K562 (cell line): Measurements from ENCODE around the gene NUDT22. TPM values are rescaled to one million over a fixed set of nuclear protein-coding genes. Genes with fewer than 3 reads are reported as not detected.

Experiments used
- AFF4 ChIP-seq: sonication (generic); formaldehyde crosslinking; IDR thresholded peaks from 2 replicates; pipeline ENCODE4 v1.8.0; 2023; ENCODE audit warnings: mild to moderate bottlenecking, missing genetic modification reagents
- ELK1 ChIP-seq: sonication (generic); formaldehyde crosslinking; IDR thresholded peaks from 2 replicates; pipeline ENCODE4 v1.8.1; 2022; ENCODE audit warnings: missing genetic modification reagents
- MBD1 ChIP-seq: fragments of 250-450 bp; sonication (Bioruptor Pico); IDR thresholded peaks from 2 replicates; pipeline ENCODE4 v1.8.0; 2022; ENCODE audit warnings: inconsistent platforms
- MNT ChIP-seq, 2 experiments: fragments of 450-650 bp; conservative IDR thresholded peaks; 2 replicates each; pipeline ENCODE4 v1.6.1; 2017; ENCODE audit warnings: mild to moderate bottlenecking in 2 of 2, moderate library complexity in 2 of 2
- NFIC ChIP-seq: fragments of 450-650 bp; IDR thresholded peaks from 2 replicates; pipeline ENCODE4 v1.6.1; 2017; ENCODE audit warnings: mild to moderate bottlenecking, inconsistent platforms
- RAD51 ChIP-seq: fragments of 450-650 bp; IDR thresholded peaks from 2 replicates; pipeline ENCODE4 v1.7.1; 2016; ENCODE audit warnings: low read depth, mild to moderate bottlenecking, borderline replicate concordance
- SMAD1 ChIP-seq: fragments of 150-350 bp; IDR thresholded peaks from 2 replicates; pipeline ENCODE4 v1.6.1; 2014; ENCODE audit warnings: low read length, low read depth; ENCODE audit not compliant: partially characterized antibody
- SMARCC2 ChIP-seq: fragments of 450-650 bp; IDR thresholded peaks from 2 replicates; pipeline ENCODE4 v1.6.1; 2017; ENCODE audit warnings: antibody characterized with exemption, moderate library complexity, mild to moderate bottlenecking, low read depth
- THRA ChIP-seq: fragments of 450-650 bp; IDR thresholded peaks from 2 replicates; pipeline ENCODE4 v1.6.1; 2017; ENCODE audit warnings: mild to moderate bottlenecking, moderate library complexity
- ZBTB2 ChIP-seq: fragments of 450-650 bp; IDR thresholded peaks from 2 replicates; pipeline ENCODE4 v1.6.1; 2016; ENCODE audit warnings: antibody characterized with exemption
- ZFX ChIP-seq: sonication (generic); formaldehyde crosslinking; IDR thresholded peaks from 2 replicates; pipeline ENCODE4 v1.8.0; 2022; ENCODE audit warnings: mild to moderate bottlenecking, missing genetic modification reagents, moderate library complexity
- ZNF24 ChIP-seq: fragments of 450-650 bp; IDR thresholded peaks from 2 replicates; pipeline ENCODE4 v1.6.1; 2016
- ZNF668 ChIP-seq: fragments of 250-450 bp; sonication (Bioruptor Pico); IDR thresholded peaks from 2 replicates; pipeline ENCODE4 v1.8.0; 2022; ENCODE audit warnings: mild to moderate bottlenecking, inconsistent platforms
- polyA plus RNA-seq, 8 experiments: library from polyadenylated mRNA; depleted of rRNA in 4 of 8; stranded (reverse) in 5 of 8; unstranded in 3 of 8; fragments of >200 nt; fragmentation: Nextera tagmentation in 2 of 8; fragmentation: Illumina TruSeq in 1 of 8; extraction: Ambion mirVana in 2 of 8; extraction: Trizol in 1 of 8; gene quantifications; 2 replicates each; pipeline versions ENCODE4 v1.2.1 to v1.2.3, GENCODE V29; 2011 to 2014; ENCODE audit warnings: inconsistent platforms in 1 of 8, missing spikeins in 1 of 8
- total RNA-seq, 7 experiments: library from RNA; depleted of rRNA in 6 of 7; stranded (reverse); fragments of >200 nt in 6 of 7; fragmentation: Illumina TruSeq in 2 of 7; extraction: Trizol in 2 of 7; gene quantifications; 2 replicates each; pipeline versions ENCODE4 v1.2.1 to v1.2.3, GENCODE V29; 2011 to 2021; ENCODE audit warnings: low replicate concordance in 1 of 7

The NUDT22 gene
- total and polyA plus RNA-seq, 9 of the 15 experiments (the other 6 are each of a cell fraction or from before 2014, with no cell fraction given), result 6.3 to 92.6 (median 37.4) TPM

- TF ChIP-seq AFF4 (CRISPR knock-in tag) (peak; percentile 91; the same call in 1 of the 2 replicates), RAD51 (no peak), THRA (no peak), ZFX (CRISPR knock-in tag) (peak; percentile 90), ZBTB2 (no peak; the same call in 1 of the 2 replicates), MNT (conservative IDR thresholded peaks at IDR 0.05) (peak in 1 of 2 experiments; percentile 83; a peak in 2 of 4 replicates), ZNF668 (CRISPR knock-in tag) (no peak), SMARCC2 (no peak), MBD1 (CRISPR knock-in tag) (no peak), NFIC (peak; percentile 27; the same call in 1 of the 2 replicates), ELK1 (no peak), SMAD1 (peak; percentile 50), ZNF24 (no peak)
Observed at GRCh38 chr11:64269540-64270220, 43.6 kb downstream of the NUDT22 start (continued).
